ENCODE results near the gene SP5.

SP5 gene

DNA sequence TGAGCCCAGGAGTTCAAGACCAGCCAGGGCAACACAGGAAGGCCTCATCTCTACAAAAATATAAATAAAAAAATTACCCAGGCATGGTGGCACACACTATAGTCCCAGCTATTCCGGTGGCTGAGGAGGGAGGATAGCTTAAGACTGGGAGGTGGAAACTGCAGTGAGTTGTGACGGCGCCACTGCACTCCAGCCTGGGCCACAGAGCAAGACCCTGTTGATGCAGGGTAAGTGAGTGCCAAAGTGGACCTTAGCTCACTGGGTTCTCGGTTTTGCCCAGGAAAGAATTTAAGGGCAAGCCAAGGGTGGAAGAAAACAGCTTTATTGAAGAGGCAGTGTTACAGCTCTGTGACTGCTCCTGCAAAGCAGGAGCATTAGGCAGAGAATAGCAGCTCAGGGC is 48.1 kb downstream of the SP5 start:
- TF ChIP-seq, protein P1, sequence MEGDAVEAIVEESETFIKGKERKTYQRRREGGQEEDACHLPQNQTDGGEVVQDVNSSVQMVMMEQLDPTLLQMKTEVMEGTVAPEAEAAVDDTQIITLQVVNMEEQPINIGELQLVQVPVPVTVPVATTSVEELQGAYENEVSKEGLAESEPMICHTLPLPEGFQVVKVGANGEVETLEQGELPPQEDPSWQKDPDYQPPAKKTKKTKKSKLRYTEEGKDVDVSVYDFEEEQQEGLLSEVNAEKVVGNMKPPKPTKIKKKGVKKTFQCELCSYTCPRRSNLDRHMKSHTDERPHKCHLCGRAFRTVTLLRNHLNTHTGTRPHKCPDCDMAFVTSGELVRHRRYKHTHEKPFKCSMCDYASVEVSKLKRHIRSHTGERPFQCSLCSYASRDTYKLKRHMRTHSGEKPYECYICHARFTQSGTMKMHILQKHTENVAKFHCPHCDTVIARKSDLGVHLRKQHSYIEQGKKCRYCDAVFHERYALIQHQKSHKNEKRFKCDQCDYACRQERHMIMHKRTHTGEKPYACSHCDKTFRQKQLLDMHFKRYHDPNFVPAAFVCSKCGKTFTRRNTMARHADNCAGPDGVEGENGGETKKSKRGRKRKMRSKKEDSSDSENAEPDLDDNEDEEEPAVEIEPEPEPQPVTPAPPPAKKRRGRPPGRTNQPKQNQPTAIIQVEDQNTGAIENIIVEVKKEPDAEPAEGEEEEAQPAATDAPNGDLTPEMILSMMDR (conservative IDR thresholded peaks at IDR 0.05; ENCODE audit: control insufficient read depth, insufficient read depth, low read depth, low read length) = no peak
- H3K4me3 ChIP-seq (ENCODE audit: control insufficient read depth, low read depth, low read length) = no peak overlapping the region
- no peak for DNase-seq (ENCODE audit: low read depth)

DNA sequence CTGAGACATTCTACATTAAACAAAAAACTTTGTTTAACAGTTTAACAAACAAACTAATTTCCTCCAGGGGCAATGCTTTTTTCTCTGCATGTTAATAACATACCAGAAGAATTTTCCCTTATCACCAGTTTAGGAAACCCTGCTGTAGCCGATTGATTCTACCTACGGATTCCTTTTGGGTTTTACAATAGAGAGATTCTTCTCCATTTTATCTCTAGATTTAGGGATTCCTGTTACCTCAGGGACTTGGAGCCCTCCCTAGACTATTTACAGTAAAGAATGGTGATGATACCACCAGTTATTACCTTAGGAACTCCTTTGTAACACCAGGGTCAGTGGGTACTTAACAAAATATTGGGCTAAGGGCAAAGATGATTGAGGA is 49.7 kb downstream of the SP5 start:
- DNase-seq (ENCODE audit: low read depth) = no peak
- TF ChIP-seq, protein P1 (conservative IDR thresholded peaks at IDR 0.05; ENCODE audit: control insufficient read depth, insufficient read depth, low read depth, low read length) = no peak

DNA sequence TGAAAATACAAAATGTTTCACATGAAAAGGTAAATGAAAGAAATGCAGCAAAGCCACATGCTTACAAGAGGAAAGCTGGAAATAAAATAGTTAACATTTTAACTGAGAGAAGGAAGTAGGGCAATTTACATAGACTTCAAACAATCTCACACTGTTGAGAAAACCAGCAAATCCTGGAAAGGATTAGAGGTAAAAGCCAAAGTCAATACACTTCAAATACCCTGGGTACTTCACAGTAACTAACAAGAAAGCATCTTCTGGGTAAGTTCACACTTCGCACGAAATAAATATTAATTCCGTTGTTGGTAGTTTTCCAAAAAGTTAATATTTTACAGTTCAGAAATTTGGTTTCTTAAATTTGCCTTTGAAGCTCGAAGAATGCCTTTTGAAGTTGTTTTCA is 51.6 kb downstream of the SP5 start:
- no peak overlapping the region for H3K4me3 ChIP-seq (ENCODE audit: control insufficient read depth, low read depth, low read length)
- no peak for DNase-seq (ENCODE audit: low read depth)
- TF ChIP-seq, protein P1 (conservative IDR thresholded peaks at IDR 0.05; ENCODE audit: control insufficient read depth, insufficient read depth, low read depth, low read length) = no peak

More for the DNA sequence above, 49.7 kb downstream of the SP5 start:
- H3K4me3 ChIP-seq (ENCODE audit: control insufficient read depth, low read depth, low read length) = no peak overlapping the region

Measured in fibroblast of mammary gland (primary cell).